NCI-H2029 (cell line): ENCODE results near the gene FRMD5.
"Not testable (repeated sequence)": the region's sequence is repeated elsewhere in the genome, so short reads cannot be mapped to it uniquely, and the experiment has no call there.

Experiments
- DNase-seq: peaks from one replicate; lab custom pipeline; 2025; lab: John Stamatoyannopoulos, UW

The FRMD5 gene

DNA sequence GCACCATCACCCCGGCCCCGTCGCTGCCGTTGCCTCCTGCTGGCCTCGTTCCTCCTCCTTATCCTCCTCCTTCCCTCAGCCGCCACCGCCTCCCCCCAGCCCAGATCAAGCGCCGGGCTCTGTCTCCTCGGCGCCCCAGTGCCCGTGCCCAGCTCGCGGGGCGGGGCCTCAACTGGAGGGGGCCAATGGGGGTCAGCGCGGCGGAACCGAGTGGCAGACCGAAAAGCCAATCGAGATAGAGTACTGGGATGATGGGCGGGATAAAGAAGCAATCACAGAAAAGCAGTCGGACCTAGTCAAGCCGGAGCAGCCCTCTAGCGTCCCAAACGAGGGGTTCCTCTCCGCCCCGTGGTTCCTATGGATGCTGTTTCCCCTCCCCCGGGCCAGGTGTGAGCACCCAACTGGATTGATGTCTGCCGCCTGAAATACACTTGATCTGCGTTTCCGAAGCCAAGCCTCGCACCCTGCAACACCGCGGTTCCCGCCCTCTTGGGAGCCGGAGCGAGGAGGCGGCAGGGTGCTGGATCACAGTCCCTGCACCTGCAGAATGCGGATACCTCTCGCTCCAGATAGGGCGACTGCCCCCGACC, at the start of gene FRMD5:
TSS of gene FRMD5 (minus strand) at position 121 of the 590 bp plus-strand sequence.
- peak; percentile 84 for DNase-seq

GRCh38 chr15:44243829-44244228, 48.8 kb upstream of the FRMD5 start:
- no peak for DNase-seq

DNA sequence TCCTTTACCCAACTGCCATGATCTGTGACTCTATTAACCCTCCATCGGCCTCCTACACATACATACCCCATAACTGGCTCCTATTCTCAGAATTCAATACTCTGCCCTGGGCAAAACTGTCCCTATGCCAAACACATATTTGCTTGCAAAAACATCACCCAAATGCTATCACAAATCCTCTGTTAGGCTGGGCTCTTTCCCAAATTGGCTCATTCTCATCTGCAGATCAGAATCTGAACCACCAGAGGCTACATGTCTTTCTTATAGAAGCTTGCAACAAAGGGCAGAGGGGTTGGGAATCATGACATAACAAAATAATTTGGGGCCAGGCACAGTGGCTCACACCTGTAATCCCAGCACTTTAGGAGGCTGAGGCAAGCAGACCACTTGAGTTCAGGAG, 48.1 kb upstream of the FRMD5 start:
- DNase-seq: no peak

- DNase-seq: no peak
Measured at GRCh38 chr15:44231842-44232241, 36.8 kb upstream of the FRMD5 start.

- not testable (repeated sequence) for DNase-seq
Measured at GRCh38 chr15:44229301-44229700, 34.2 kb upstream of the FRMD5 start.

GRCh38 chr15:44227584-44227983, 32.5 kb upstream of the FRMD5 start:
- no peak for DNase-seq

- DNase-seq: not testable (repeated sequence)
Measured at GRCh38 chr15:44227001-44227400, 31.9 kb upstream of the FRMD5 start.

- DNase-seq: no peak
Measured at GRCh38 chr15:44222478-44222877, 27.4 kb upstream of the FRMD5 start.

GRCh38 chr15:44219073-44219472, 24.0 kb upstream of the FRMD5 start:
- no peak for DNase-seq

- no peak for DNase-seq
Measured at GRCh38 chr15:44216958-44217357, 21.9 kb upstream of the FRMD5 start.

DNA sequence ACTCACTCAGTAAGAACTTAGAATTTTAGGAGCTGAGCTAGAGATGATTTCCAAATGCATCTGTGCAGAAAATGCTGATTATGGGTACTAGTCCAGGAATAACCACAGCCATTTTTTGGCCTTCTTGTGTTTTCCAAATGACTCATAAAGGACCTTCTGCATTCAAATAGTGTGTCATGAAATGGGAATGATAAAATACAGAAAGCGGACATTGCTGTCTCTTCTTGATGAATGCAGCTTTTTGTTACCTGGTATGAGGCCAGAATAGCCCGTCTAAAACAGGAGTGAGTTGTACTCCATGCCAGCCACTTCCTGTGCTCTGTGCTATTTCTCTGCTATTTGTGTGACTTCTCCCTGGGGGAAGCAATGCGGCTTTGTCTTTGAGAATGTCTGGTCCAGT, 20.5 kb upstream of the FRMD5 start:
- DNase-seq: no peak

- DNase-seq: no peak
Measured at GRCh38 chr15:44208956-44209355, 13.9 kb upstream of the FRMD5 start.

GRCh38 chr15:44207643-44208042, 12.6 kb upstream of the FRMD5 start:
- no peak for DNase-seq

- no peak for DNase-seq
Measured at GRCh38 chr15:44199393-44199792, 4.3 kb upstream of the FRMD5 start.

DNA sequence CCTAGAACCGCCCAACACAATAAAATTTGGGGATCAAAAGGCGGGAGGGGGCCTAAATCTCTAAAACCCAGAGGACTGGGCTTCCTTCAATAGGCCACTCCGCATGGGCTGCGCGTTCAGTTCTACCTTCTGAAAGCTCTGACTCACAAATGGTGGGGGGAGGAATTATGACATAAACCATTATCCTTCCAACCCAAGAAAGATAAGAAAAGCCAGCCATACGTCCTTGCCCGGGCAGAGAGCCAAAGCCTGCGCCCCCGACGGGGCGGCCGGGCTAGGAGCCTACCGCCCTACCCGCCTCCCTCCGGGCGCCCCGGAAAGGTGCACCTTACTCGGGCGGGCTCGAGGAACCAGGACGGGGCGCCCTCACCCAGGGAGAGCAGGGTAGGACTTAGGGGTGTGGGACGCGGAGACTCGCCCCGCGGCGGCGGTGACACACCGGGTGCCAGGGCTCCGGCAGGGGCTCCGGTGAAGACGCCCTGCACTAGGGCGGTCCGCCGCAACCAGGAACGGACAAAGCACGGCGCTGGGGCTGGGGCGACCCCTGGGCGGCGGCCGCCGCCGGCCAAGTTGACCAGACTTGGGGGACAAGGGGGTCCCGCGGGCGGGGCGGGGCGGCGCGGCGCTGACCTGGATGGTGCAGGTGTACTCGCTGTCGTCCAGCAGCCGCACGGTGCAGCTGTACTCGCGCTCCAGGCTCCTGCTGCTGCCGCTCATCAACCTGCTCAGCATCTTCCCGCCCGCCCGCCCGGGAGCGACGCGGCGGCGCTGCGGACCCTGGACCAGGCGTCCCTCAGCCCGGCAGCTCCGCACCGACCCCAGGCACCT, 534 bp downstream of the FRMD5 start:
- DNase-seq: peak; percentile 34

DNA sequence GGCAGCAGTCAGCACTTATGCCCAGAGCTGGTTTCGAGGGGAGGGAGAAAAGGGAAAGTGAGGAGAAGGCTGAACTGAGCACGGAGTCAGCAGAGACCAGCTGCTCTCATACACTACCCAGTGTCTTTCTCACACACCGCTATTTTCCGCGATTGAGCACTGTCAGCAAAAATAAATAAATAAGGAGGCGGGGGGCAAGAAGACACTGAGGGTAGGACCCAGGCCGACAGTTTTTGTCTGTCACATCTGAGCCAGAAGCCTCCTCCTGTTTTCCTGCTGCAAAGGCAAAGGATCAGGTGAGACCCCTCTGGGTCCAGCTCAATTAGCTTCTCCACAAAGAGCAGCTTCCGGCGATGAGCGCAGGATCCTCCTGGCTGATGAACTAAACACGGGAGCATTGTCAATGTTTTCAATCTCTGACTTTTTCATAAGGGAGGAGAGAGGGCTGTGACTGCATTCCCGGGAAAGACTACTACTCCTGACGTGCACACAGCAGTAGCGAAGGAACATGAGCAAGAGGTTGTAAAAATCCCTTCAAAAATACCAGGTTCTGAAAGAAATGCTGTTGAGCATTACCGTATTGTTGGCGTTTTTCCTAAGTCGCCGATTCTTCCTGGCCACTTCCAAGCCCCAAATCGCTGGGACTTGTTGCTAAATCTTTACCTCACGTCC, 1.3 kb downstream of the FRMD5 start:
- no peak for DNase-seq

DNA sequence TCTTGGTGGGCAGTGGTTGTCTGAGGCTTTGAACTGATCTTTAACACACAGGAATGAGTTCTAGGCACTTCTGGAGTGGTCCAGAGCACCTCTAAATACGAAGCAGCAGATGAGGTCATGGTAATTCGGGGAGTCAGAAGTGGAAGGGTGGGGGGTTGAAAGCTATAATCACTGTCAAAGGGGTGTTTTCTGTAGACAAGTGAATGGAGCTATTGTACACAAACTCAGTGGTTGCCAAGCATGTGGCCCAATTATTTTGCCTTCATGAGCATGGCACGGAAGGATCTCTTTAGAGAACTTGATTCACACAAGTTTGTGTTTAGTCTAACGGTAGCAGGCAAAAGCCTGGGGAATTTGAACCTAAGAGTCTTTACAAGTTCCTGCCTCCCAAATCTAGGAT, 6.3 kb downstream of the FRMD5 start:
- DNase-seq: no peak

GRCh38 chr15:44186705-44187104, 8.4 kb downstream of the FRMD5 start:
- no peak for DNase-seq

- DNase-seq: no peak
Measured at GRCh38 chr15:44183363-44183762, 11.7 kb downstream of the FRMD5 start.

GRCh38 chr15:44181410-44181809, 13.7 kb downstream of the FRMD5 start:
- no peak for DNase-seq

DNA sequence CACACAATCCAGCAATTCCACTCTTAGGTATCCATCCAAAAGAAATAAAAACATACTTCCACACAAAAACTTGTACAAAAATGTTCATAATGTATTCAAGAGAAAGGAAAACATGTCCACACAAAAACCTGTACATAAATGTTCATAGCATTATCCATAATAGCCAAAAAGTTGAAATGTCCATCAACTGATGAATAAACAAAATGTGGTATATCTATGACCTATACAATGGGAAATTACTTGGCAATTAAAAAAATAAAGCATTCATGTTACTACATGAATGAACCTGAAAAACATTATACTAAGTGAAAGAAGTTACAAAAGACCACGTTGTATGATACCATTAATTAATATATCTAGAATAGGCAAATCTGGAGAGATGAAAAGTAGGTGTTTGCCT, 17.9 kb downstream of the FRMD5 start:
- no peak for DNase-seq

DNA sequence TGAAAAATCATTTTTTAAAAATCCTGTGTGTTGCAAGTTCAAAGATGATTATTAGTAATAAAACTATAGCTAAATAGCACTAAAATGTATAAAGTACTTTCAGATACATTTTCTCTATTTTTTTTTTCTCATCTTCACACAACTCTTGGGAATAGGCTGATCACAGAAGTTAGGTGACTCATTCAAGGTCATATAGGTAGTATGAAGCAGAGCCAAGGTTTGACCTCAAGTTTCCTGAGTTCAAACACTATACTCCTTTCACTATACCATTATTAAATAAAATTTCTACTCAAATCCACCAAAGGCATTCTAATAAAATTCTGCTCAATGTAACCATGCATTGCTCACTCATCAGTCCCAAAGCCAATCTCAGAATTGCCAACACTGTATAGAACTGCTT, 21.3 kb downstream of the FRMD5 start:
- no peak for DNase-seq

- no peak for DNase-seq
Measured at GRCh38 chr15:44163370-44163769, 31.7 kb downstream of the FRMD5 start.
